ENCODE results near the gene S100A12.

DNA sequence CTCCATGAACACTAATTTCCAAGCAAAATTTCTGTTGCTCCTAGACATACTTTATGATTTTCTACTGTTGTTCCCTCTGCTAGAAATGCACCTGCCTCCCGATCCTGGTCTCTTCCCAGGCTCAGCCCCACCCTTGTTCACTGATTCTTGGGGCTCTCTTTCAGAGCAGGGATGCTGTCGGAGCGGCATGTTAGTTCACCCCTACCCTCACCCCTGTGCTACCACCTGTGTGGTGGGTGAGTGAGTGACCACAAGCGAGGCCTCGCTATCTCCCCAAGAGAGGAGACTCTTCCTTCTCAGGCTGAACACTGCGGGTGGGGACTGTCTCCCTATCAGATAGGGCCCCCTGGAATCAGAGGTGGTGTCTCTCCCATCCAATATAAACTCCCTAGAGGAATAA lies 20.4 kb upstream of the S100A12 start:
- TF ChIP-seq EZH2phosphoT487 (IDR thresholded peaks at IDR 0.05; ENCODE audit: low read depth, severe bottlenecking, unreplicated experiment) = no peak
- TF ChIP-seq, protein P1, sequence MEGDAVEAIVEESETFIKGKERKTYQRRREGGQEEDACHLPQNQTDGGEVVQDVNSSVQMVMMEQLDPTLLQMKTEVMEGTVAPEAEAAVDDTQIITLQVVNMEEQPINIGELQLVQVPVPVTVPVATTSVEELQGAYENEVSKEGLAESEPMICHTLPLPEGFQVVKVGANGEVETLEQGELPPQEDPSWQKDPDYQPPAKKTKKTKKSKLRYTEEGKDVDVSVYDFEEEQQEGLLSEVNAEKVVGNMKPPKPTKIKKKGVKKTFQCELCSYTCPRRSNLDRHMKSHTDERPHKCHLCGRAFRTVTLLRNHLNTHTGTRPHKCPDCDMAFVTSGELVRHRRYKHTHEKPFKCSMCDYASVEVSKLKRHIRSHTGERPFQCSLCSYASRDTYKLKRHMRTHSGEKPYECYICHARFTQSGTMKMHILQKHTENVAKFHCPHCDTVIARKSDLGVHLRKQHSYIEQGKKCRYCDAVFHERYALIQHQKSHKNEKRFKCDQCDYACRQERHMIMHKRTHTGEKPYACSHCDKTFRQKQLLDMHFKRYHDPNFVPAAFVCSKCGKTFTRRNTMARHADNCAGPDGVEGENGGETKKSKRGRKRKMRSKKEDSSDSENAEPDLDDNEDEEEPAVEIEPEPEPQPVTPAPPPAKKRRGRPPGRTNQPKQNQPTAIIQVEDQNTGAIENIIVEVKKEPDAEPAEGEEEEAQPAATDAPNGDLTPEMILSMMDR (IDR thresholded peaks at IDR 0.05; ENCODE audit: poor library complexity) = no peak

Measured in hepatocyte (in vitro differentiated cells).